Keratinocyte (primary cell): ENCODE results near the gene MED26. TPM values are rescaled to one million over a fixed set of nuclear protein-coding genes. Genes with fewer than 3 reads are reported as not detected.

ENCODE experiments used
- DNase-seq: peaks from one replicate; pipeline ENCODE4 v3.0.0-alpha.2; 2011; ENCODE audit warnings: low read depth, missing footprints, low spot score
- FAIRE-seq: peaks from 2 replicates; lab custom pipeline; 2011; peaks lifted over from hg19 to GRCh38; lab: Jason Lieb, UNC
- H2AFZ ChIP-seq: 2 replicates; pipeline ENCODE4 v1.6.0; 2012; ENCODE audit warnings: low read length, control low read depth, inconsistent platforms; ENCODE audit not compliant: control insufficient read depth
- H3K27ac ChIP-seq: 2 replicates; pipeline ENCODE4 v1.5.1; 2011; ENCODE audit warnings: low read length; ENCODE audit not compliant: control insufficient read depth, insufficient read depth
- H3K27me3 ChIP-seq: 3 replicates; pipeline ENCODE4 v1.6.0; 2011; ENCODE audit warnings: low read length; ENCODE audit not compliant: control insufficient read depth, insufficient read depth; ENCODE audit errors: extremely low read depth
- H3K36me3 ChIP-seq, 2 experiments: 2 replicates in 1 of 2; 3 replicates in 1 of 2; pipeline ENCODE4 v1.5.1; 2011; ENCODE audit warnings: low read length in 2 of 2, mild to moderate bottlenecking in 1 of 2; ENCODE audit not compliant: control insufficient read depth in 2 of 2, insufficient read depth in 2 of 2; ENCODE audit errors: extremely low read depth in 1 of 2
- H3K4me1 ChIP-seq: 3 replicates; pipeline ENCODE4 v1.5.1; 2011; ENCODE audit warnings: low read length; ENCODE audit not compliant: control insufficient read depth, insufficient read depth; ENCODE audit errors: extremely low read depth
- H3K4me2 ChIP-seq: 3 replicates; pipeline ENCODE4 v1.6.0; 2011; ENCODE audit warnings: low read depth, low read length; ENCODE audit not compliant: control insufficient read depth, insufficient read depth; ENCODE audit errors: extremely low read depth
- H3K4me3 ChIP-seq, 3 experiments: fragments of 200-600 bp in 1 of 3; sonication (generic) in 1 of 3; 2 replicates in 2 of 3; 3 replicates in 1 of 3; pipeline ENCODE4 v1.5.1; 2011 to 2016; ENCODE audit warnings: low read length in 3 of 3, mild to moderate bottlenecking in 3 of 3, control low read depth in 2 of 3, inconsistent platforms in 1 of 3, low read depth in 1 of 3, mixed read lengths in 1 of 3, mixed run types in 1 of 3, moderate library complexity in 1 of 3; ENCODE audit not compliant: control insufficient read depth in 2 of 3, insufficient read depth in 2 of 3; ENCODE audit errors: extremely low read depth in 1 of 3
- H3K79me2 ChIP-seq: 2 replicates; pipeline ENCODE4 v1.6.0; 2012; ENCODE audit warnings: low read length; ENCODE audit not compliant: control insufficient read depth, insufficient read depth
- H3K9ac ChIP-seq: 3 replicates; pipeline ENCODE4 v1.6.0; 2011; ENCODE audit warnings: low read length; ENCODE audit not compliant: control insufficient read depth, insufficient read depth; ENCODE audit errors: extremely low read depth
- H3K9me1 ChIP-seq: 3 replicates; pipeline ENCODE4 v1.6.0; 2011; ENCODE audit warnings: low read length; ENCODE audit not compliant: control insufficient read depth, insufficient read depth; ENCODE audit errors: extremely low read depth
- H3K9me3 ChIP-seq: 2 replicates; pipeline ENCODE4 v1.5.1; 2012; ENCODE audit warnings: low read depth, low read length; ENCODE audit not compliant: control insufficient read depth
- H4K20me1 ChIP-seq: 3 replicates; pipeline ENCODE4 v1.6.0; 2011; ENCODE audit warnings: low read length; ENCODE audit not compliant: control insufficient read depth, insufficient read depth; ENCODE audit errors: extremely low read depth
- EZH2 ChIP-seq: IDR thresholded peaks from one replicate; pipeline ENCODE4 v1.6.1; 2012; ENCODE audit warnings: inconsistent platforms, mild to moderate bottlenecking, low read length, moderate library complexity
- dilution Hi-C: fragments of 300-500 bp; cut with MboI; formaldehyde crosslinking; loops from one replicate; pipeline ENCODE4 v1.7.0; 2020; ENCODE audit warnings: low sequenced_read_pairs; ENCODE audit not compliant: extremely low pct_ligation_motif_present
- polyA plus RNA-seq, 5 experiments: library from polyadenylated mRNA; depleted of rRNA in 3 of 5; stranded (reverse) in 3 of 5; stranded (forward) in 1 of 5; unstranded in 1 of 5; fragments of >200 nt; gene quantifications; 1 replicate in 1 of 5; 2 replicates in 3 of 5; 3 replicates in 1 of 5; pipeline versions ENCODE4 v1.2.1 to v1.2.3, GENCODE V29; 2011 to 2012; ENCODE audit warnings: missing spikeins in 2 of 5, low read depth in 1 of 5, low replicate concordance in 1 of 5
- TF ChIP-seq, protein P1 (sequence below), 3 experiments: IDR thresholded peaks in 1 of 3; conservative IDR thresholded peaks in 1 of 3; optimal IDR thresholded peaks in 1 of 3; 2 replicates in 2 of 3; 3 replicates in 1 of 3; pipeline versions ENCODE3 to v1.5.1; 2011; ENCODE audit warnings: low read length in 3 of 3, mild to moderate bottlenecking in 3 of 3, moderate library complexity in 2 of 3, control low read depth in 1 of 3, inconsistent platforms in 1 of 3; ENCODE audit not compliant: insufficient read depth in 2 of 3; ENCODE audit errors: extremely low read depth in 1 of 3

MED26 gene
- polyA plus RNA-seq, 1 donor (not counting 4 experiments of a cell fraction or from before 2014, with no cell fraction given), result 4.7 TPM

- DNase-seq, result no peak
- Histone ChIP-seq H3K9me3 (no peaks in the 10 kb centered on the region), H3K27ac (no peak overlapping the region), H2AFZ (no peak overlapping the region), H3K9ac (no peak overlapping the region), H3K4me2 (no peak overlapping the region), H3K4me3 (no peak overlapping the region), H3K27me3 (no peaks in the 10 kb centered on the region), H4K20me1 (no peaks in the 10 kb centered on the region), H3K79me2 (peaks cover 36% of the 10 kb centered on the region), H3K9me1 (peaks cover 3% of the 10 kb centered on the region), H3K36me3 (peaks cover 23 to 61% of the 10 kb centered on the region in 2 experiments), H3K4me1 (peaks cover 28% of the 10 kb centered on the region)
- dilution Hi-C loops, result no loop called here
- TF ChIP-seq EZH2, result no peak
- TF ChIP-seq, protein P1, sequence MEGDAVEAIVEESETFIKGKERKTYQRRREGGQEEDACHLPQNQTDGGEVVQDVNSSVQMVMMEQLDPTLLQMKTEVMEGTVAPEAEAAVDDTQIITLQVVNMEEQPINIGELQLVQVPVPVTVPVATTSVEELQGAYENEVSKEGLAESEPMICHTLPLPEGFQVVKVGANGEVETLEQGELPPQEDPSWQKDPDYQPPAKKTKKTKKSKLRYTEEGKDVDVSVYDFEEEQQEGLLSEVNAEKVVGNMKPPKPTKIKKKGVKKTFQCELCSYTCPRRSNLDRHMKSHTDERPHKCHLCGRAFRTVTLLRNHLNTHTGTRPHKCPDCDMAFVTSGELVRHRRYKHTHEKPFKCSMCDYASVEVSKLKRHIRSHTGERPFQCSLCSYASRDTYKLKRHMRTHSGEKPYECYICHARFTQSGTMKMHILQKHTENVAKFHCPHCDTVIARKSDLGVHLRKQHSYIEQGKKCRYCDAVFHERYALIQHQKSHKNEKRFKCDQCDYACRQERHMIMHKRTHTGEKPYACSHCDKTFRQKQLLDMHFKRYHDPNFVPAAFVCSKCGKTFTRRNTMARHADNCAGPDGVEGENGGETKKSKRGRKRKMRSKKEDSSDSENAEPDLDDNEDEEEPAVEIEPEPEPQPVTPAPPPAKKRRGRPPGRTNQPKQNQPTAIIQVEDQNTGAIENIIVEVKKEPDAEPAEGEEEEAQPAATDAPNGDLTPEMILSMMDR (optimal IDR thresholded peaks at IDR 0.05 in 1 of 3, IDR thresholded peaks at IDR 0.05 in 1 of 3, conservative IDR thresholded peaks at IDR 0.05 in 1 of 3; ENCODE audit: extremely low read depth in 1 of 3, insufficient read depth in 2 of 3, low read length in 3 of 3), result no peak
- no peak for FAIRE-seq
Observed at GRCh38 chr19:16566702-16567101, 61.3 kb downstream of the MED26 start.

DNA sequence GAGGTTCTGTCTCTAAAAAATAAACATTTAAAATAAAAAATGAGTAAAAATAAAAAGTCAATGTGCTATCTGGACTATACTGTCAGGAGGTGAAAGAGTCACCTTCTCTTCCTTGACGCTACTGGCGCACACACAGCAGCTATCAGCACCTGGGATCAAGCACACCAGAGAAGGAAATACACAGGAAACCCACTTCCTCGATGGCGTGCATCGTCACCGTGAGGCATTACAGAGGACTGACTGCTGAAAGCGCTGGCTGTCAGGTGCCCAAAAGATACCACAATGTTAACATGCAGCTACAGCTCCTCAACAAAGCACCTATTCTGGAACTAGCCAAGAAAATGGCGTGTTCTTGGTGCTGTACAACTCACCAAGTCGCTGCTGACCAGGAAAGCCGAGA, 61.8 kb downstream of the MED26 start:
- Histone ChIP-seq H2AFZ (no peak overlapping the region), H3K36me3 (peaks cover 28 to 67% of the 10 kb centered on the region in 2 experiments), H3K9me1 (peaks cover 3% of the 10 kb centered on the region), H3K27me3 (no peaks in the 10 kb centered on the region), H3K9me3 (no peaks in the 10 kb centered on the region), H3K79me2 (peaks cover 34% of the 10 kb centered on the region), H3K4me2 (no peak overlapping the region), H3K27ac (no peak overlapping the region), H3K4me1 (peaks cover 25% of the 10 kb centered on the region), H3K4me3 (no peak overlapping the region), H3K9ac (no peak overlapping the region), H4K20me1 (no peaks in the 10 kb centered on the region)
- TF ChIP-seq EZH2, result no peak
- TF ChIP-seq, protein P1 (optimal IDR thresholded peaks at IDR 0.05 in 1 of 3, IDR thresholded peaks at IDR 0.05 in 1 of 3, conservative IDR thresholded peaks at IDR 0.05 in 1 of 3; ENCODE audit: extremely low read depth in 1 of 3, insufficient read depth in 2 of 3, low read length in 3 of 3), result no peak
- DNase-seq, result no peak
- dilution Hi-C loops, result no loop called here
- FAIRE-seq, result no peak
